Ovary (tissue), 9 donors: ENCODE results near the gene INHBB. TPM values are rescaled to one million over a fixed set of nuclear protein-coding genes. Genes with fewer than 3 reads are reported as not detected.

Experiments used
- DNase-seq, 5 donors: peaks; one replicate each; pipeline ENCODE4 v3.0.0-alpha.2; 2019 to 2020
- H3K27ac ChIP-seq, 2 donors: fragments of 200-600 bp; one replicate each; pipeline versions ENCODE4 v1.5.1 to v1.8.0; 2019 to 2022
- H3K27me3 ChIP-seq: fragments of 200-600 bp; one replicate; pipeline ENCODE4 v1.8.0; 2022
- H3K36me3 ChIP-seq: fragments of 200-600 bp; sonication (generic); one replicate; pipeline ENCODE4 v1.5.1; 2019
- H3K4me1 ChIP-seq: one replicate; pipeline ENCODE4 v1.8.1; 2013; ENCODE audit warnings: mild to moderate bottlenecking, moderate library complexity; ENCODE audit not compliant: insufficient read depth
- H3K4me3 ChIP-seq: fragments of 200-600 bp; sonication (generic); one replicate; pipeline ENCODE4 v1.5.1; 2017
- H3K9me3 ChIP-seq, 2 donors: fragments of 200-600 bp in 1 of 2; sonication (generic) in 1 of 2; one replicate each; pipeline versions ENCODE4 v1.5.1 to v1.8.1; 2013 to 2019; ENCODE audit warnings: mild to moderate bottlenecking in 1 of 2, moderate library complexity in 1 of 2
- EP300 ChIP-seq: sonication (generic); formaldehyde crosslinking; IDR thresholded peaks from one replicate; pipeline ENCODE4 v1.6.1; 2017; ENCODE audit warnings: antibody characterized with exemption
- POLR2A ChIP-seq: fragments of 450-650 bp; IDR thresholded peaks from one replicate; pipeline ENCODE4 v1.6.1; 2017; ENCODE audit warnings: antibody characterized with exemption, mild to moderate bottlenecking, moderate library complexity
- WGBS, 3 donors: extraction: QIAGEN DNeasy Blood & Tissue Kit in 1 of 3; methylation state at CpG; one replicate each; pipeline versions ENCODE4 v1.1.5 to v1.1.7; 2013 to 2017; 5-methylcytosine and 5-hydroxymethylcytosine counted together
- intact Hi-C, 4 donors: fragments of 100-400 bp; cut with DNase I; formaldehyde crosslinking; loops; one replicate each; pipeline versions ENCODE4 v1.11.0 to v1.15.1; 2022 to 2023
- polyA plus RNA-seq, 2 donors: library from polyadenylated mRNA; stranded (reverse); fragments of 200-250 nt in 1 of 2; fragments of 350-450 nt in 1 of 2; fragmentation: Illumina TruSeq in 1 of 2; extraction: RNeasy Lipid Tissue Mini Kit (QIAGEN cat#74804) in 1 of 2; gene quantifications; one replicate each; pipeline ENCODE4 v1.2.3, GENCODE V29; 2013 to 2014
- total RNA-seq, 7 donors: library from RNA; depleted of rRNA in 2 of 7; stranded (reverse); fragments of >200 nt in 2 of 7; fragmentation: NEBNext Ultra II Directional in 3 of 7; extraction: Animal tissue kit (Norgen Biotek cat#: 25700) in 3 of 7; gene quantifications; one replicate each; pipeline versions ENCODE4 v1.1.0 to v1.2.4, GENCODE V29; 2016 to 2023
- TF ChIP-seq, protein P1 (sequence below), 3 donors: fragments of 450-650 bp in 2 of 3; fragments of 200-600 bp in 1 of 3; IDR thresholded peaks; one replicate each; pipeline versions ENCODE4 v1.5.1 to v1.8.0; 2016 to 2022; ENCODE audit warnings: antibody characterized with exemption in 3 of 3, mild to moderate bottlenecking in 1 of 3
- donor health status: DM: no; HTN: no; CAD: no; lungs with moderate emphysema.
- donor health status: DM: no; HTN: no; CAD: no.
- donor health status: Bipolar disorder and iron deficiency.
- donor health status: DM: yes; HTN: yes; CAD: no.
- donor health status: DM: no; HTN: no; CAD: no.
- donor health status: DM: yes; HTN: yes; CAD: no.

INHBB gene
- total and polyA plus RNA-seq, 9 donors: 1.1 to 6.9 (median 4.0) TPM

DNA sequence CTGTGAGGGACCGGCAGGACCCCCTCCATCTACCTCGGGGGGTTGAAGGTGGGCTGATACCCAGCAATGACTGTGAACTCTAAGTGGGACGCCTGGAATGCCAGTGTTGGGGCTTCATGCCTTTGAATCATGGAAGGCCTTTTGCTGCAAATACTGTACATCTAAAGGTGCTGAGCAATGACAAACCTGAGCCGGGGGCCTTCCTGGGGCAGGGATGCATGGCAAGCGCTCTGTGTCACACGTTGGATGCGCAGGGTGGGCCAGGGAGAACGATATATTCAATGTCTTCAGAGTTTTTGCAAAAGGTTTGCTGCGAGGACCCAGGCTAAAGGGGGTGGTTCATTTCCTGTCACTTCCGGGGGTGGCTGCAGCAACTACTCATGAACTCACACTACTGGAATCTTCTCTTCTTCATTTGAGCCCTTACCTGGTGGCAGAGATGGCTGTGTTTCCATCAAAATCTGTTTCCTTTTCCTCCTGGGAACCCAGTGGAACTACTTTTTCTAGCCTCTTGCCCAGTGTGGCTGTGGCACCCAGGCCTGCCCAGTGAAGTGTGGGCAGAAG is 24.1 kb upstream of the INHBB start:
- Histone ChIP-seq H3K9me3 (no peaks in the 10 kb centered on the region), H3K36me3 (no peaks in the 10 kb centered on the region), H3K27ac (no peak overlapping the region), H3K4me3 (no peak overlapping the region), H3K4me1 (no peaks in the 10 kb centered on the region), H3K27me3 (no peaks in the 10 kb centered on the region)
- no peak for DNase-seq
- 89 to 93% (median 91%) methylated on average over 10 of the region's 10 CpGs for WGBS, 3 donors
- intact Hi-C loops: no loop called here
- no peak for TF ChIP-seq POLR2A
- TF ChIP-seq, protein P1, sequence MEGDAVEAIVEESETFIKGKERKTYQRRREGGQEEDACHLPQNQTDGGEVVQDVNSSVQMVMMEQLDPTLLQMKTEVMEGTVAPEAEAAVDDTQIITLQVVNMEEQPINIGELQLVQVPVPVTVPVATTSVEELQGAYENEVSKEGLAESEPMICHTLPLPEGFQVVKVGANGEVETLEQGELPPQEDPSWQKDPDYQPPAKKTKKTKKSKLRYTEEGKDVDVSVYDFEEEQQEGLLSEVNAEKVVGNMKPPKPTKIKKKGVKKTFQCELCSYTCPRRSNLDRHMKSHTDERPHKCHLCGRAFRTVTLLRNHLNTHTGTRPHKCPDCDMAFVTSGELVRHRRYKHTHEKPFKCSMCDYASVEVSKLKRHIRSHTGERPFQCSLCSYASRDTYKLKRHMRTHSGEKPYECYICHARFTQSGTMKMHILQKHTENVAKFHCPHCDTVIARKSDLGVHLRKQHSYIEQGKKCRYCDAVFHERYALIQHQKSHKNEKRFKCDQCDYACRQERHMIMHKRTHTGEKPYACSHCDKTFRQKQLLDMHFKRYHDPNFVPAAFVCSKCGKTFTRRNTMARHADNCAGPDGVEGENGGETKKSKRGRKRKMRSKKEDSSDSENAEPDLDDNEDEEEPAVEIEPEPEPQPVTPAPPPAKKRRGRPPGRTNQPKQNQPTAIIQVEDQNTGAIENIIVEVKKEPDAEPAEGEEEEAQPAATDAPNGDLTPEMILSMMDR (IDR thresholded peaks at IDR 0.05): no peak
- TF ChIP-seq EP300: no peak

DNA sequence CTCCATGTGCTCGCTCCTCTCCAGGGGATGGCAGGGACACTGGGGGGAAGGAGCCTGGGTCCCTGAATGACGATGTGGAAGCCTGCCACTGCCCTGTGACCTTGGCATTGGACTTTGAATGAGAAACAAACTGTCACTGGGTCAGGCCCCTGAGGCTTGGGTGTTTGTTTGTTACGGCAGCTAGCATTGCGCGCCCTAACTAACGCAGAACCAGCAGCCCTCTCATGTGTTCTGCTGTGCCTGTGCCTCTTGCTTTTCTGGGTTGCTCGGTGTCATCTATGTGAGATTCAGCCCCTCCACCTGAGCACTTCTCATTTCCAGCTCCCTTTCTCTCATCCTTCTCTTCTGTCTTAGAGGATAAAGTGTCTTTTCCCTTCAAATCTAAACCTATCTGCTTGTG is 23.6 kb upstream of the INHBB start:
- Histone ChIP-seq H3K36me3 (no peaks in the 10 kb centered on the region), H3K27ac (no peak overlapping the region), H3K27me3 (no peaks in the 10 kb centered on the region), H3K4me1 (no peaks in the 10 kb centered on the region), H3K4me3 (no peak overlapping the region), H3K9me3 (no peaks in the 10 kb centered on the region)
- no peak for DNase-seq
- TF ChIP-seq, protein P1 (IDR thresholded peaks at IDR 0.05): no peak
- TF ChIP-seq EP300 (no peak), POLR2A (no peak)
- 92 to 97% (median 96%) methylated on average over 7 of the region's 7 CpGs for WGBS, 3 donors
- intact Hi-C loops: no loop called here

DNA sequence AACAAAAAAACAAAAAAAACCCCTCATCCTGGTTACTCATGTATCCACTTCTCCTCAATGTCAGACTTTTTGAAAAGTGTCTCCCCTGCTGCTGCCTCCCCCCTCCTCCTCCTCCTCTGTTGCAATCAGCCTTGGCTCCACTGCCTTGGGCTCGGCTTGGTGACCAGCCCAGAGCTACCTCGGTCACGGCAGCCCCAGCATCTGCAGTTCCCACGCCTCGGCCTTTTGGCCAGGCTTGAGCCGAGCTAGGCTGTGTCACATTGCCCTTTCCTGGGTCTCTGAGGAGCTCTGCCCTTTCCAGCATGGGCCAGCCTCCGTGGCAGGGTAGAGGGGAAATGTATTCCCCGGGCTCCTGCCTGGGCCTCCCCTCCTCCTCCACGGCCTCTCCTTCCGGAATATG is 22.7 kb upstream of the INHBB start:
- peak; percentile 48 to 77 (median 62) for DNase-seq
- Histone ChIP-seq H3K9me3 (no peaks in the 10 kb centered on the region), H3K36me3 (no peaks in the 10 kb centered on the region), H3K4me3 (no peak overlapping the region), H3K27ac (no peak overlapping the region), H3K27me3 (no peaks in the 10 kb centered on the region), H3K4me1 (no peaks in the 10 kb centered on the region)
- 26 to 32% (median 27%) methylated on average over 10 of the region's 10 CpGs for WGBS, 3 donors
- TF ChIP-seq EP300 (no peak), POLR2A (no peak)
- TF ChIP-seq, protein P1 (IDR thresholded peaks at IDR 0.05): no peak
- intact Hi-C loops: no loop called here

DNA sequence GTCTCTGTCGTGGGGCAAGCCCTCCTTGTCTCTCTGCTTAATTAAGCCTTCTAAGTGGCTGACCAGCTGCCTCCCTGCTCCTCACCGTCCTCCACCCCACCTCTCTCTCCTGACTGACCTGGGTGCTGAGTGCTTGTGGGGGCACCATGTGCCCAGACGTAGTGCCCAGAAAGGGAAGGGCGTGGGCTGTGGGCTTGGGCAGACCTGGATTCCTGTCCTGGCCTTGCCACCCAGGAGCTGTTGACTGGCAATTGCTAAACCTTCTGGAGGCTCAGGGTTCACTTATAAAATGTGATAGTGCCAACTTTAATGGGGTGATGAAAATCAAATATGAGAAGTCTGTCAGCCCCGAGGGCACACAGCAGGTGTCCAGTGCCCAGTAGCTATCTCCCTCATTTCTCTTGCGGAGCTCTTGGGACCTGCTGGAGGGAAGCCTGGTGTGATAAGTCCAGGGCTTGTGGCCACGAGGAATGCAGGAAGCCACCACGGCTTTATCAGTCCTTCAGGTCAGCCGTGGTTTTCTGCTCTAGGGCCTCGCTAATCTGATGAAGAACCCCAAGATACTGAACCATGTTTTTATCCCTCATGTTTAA is 22.0 kb upstream of the INHBB start:
- Histone ChIP-seq H3K36me3 (no peaks in the 10 kb centered on the region), H3K4me3 (no peak overlapping the region), H3K4me1 (no peaks in the 10 kb centered on the region), H3K27me3 (no peaks in the 10 kb centered on the region), H3K9me3 (no peaks in the 10 kb centered on the region), H3K27ac (no peak overlapping the region)
- WGBS, 3 donors: 73 to 79% (median 76%) methylated on average over 9 to 10 of the region's 10 CpGs
- intact Hi-C loops: no loop called here
- DNase-seq: no peak
- no peak for TF ChIP-seq EP300
- TF ChIP-seq, protein P1 (IDR thresholded peaks at IDR 0.05): no peak
- no peak for TF ChIP-seq POLR2A
